Sigmoid colon (tissue), 4 donors: ENCODE data around the gene MFSD6.

ENCODE experiments used
- CTCF ChIP-seq, 4 experiments: fragments of 450-650 bp in 3 of 4; fragments of 200-600 bp in 1 of 4; IDR thresholded peaks; one replicate each; pipeline ENCODE4 v1.5.1; 2016 to 2019; ENCODE audit warnings: antibody characterized with exemption in 4 of 4, mild to moderate bottlenecking in 3 of 4, moderate library complexity in 2 of 4
- POLR2AphosphoS5 ChIP-seq, 4 donors: sonication (generic); formaldehyde crosslinking; IDR thresholded peaks; one replicate each; pipeline ENCODE4 v1.6.1; 2017; ENCODE audit warnings: antibody characterized with exemption in 4 of 4

GRCh38 chr2:190406805-190407204 is 1.4 kb upstream of the MFSD6 start:
- TF ChIP-seq POLR2AphosphoS5 (IDR thresholded peaks at IDR 0.05) (no peak), CTCF (IDR thresholded peaks at IDR 0.05) (no peak)
